Keratinocyte (primary cell): ENCODE measurements around the gene COL6A1. TPM values are rescaled to one million over a fixed set of nuclear protein-coding genes. Genes with fewer than 3 reads are reported as not detected.

Experiments used
- DNase-seq: peaks from one replicate; pipeline ENCODE4 v3.0.0-alpha.2; 2011; ENCODE audit warnings: low read depth, missing footprints, low spot score
- FAIRE-seq: peaks from 2 replicates; lab custom pipeline; 2011; peaks lifted over from hg19 to GRCh38; lab: Jason Lieb, UNC
- H2AFZ ChIP-seq: 2 replicates; pipeline ENCODE4 v1.6.0; 2012; ENCODE audit warnings: low read length, control low read depth, inconsistent platforms; ENCODE audit not compliant: control insufficient read depth
- H3K27ac ChIP-seq: 2 replicates; pipeline ENCODE4 v1.5.1; 2011; ENCODE audit warnings: low read length; ENCODE audit not compliant: control insufficient read depth, insufficient read depth
- H3K27me3 ChIP-seq: 3 replicates; pipeline ENCODE4 v1.6.0; 2011; ENCODE audit warnings: low read length; ENCODE audit not compliant: control insufficient read depth, insufficient read depth; ENCODE audit errors: extremely low read depth
- H3K36me3 ChIP-seq, 2 experiments: 2 replicates in 1 of 2; 3 replicates in 1 of 2; pipeline ENCODE4 v1.5.1; 2011; ENCODE audit warnings: low read length in 2 of 2, mild to moderate bottlenecking in 1 of 2; ENCODE audit not compliant: control insufficient read depth in 2 of 2, insufficient read depth in 2 of 2; ENCODE audit errors: extremely low read depth in 1 of 2
- H3K4me1 ChIP-seq: 3 replicates; pipeline ENCODE4 v1.5.1; 2011; ENCODE audit warnings: low read length; ENCODE audit not compliant: control insufficient read depth, insufficient read depth; ENCODE audit errors: extremely low read depth
- H3K4me2 ChIP-seq: 3 replicates; pipeline ENCODE4 v1.6.0; 2011; ENCODE audit warnings: low read depth, low read length; ENCODE audit not compliant: control insufficient read depth, insufficient read depth; ENCODE audit errors: extremely low read depth
- H3K4me3 ChIP-seq, 3 experiments: fragments of 200-600 bp in 1 of 3; sonication (generic) in 1 of 3; 2 replicates in 2 of 3; 3 replicates in 1 of 3; pipeline ENCODE4 v1.5.1; 2011 to 2016; ENCODE audit warnings: low read length in 3 of 3, mild to moderate bottlenecking in 3 of 3, control low read depth in 2 of 3, inconsistent platforms in 1 of 3, low read depth in 1 of 3, mixed read lengths in 1 of 3, mixed run types in 1 of 3, moderate library complexity in 1 of 3; ENCODE audit not compliant: control insufficient read depth in 2 of 3, insufficient read depth in 2 of 3; ENCODE audit errors: extremely low read depth in 1 of 3
- H3K79me2 ChIP-seq: 2 replicates; pipeline ENCODE4 v1.6.0; 2012; ENCODE audit warnings: low read length; ENCODE audit not compliant: control insufficient read depth, insufficient read depth
- H3K9ac ChIP-seq: 3 replicates; pipeline ENCODE4 v1.6.0; 2011; ENCODE audit warnings: low read length; ENCODE audit not compliant: control insufficient read depth, insufficient read depth; ENCODE audit errors: extremely low read depth
- H3K9me1 ChIP-seq: 3 replicates; pipeline ENCODE4 v1.6.0; 2011; ENCODE audit warnings: low read length; ENCODE audit not compliant: control insufficient read depth, insufficient read depth; ENCODE audit errors: extremely low read depth
- H3K9me3 ChIP-seq: 2 replicates; pipeline ENCODE4 v1.5.1; 2012; ENCODE audit warnings: low read depth, low read length; ENCODE audit not compliant: control insufficient read depth
- H4K20me1 ChIP-seq: 3 replicates; pipeline ENCODE4 v1.6.0; 2011; ENCODE audit warnings: low read length; ENCODE audit not compliant: control insufficient read depth, insufficient read depth; ENCODE audit errors: extremely low read depth
- EZH2 ChIP-seq: IDR thresholded peaks from one replicate; pipeline ENCODE4 v1.6.1; 2012; ENCODE audit warnings: inconsistent platforms, mild to moderate bottlenecking, low read length, moderate library complexity
- dilution Hi-C: fragments of 300-500 bp; cut with MboI; formaldehyde crosslinking; loops from one replicate; pipeline ENCODE4 v1.7.0; 2020; ENCODE audit warnings: low sequenced_read_pairs; ENCODE audit not compliant: extremely low pct_ligation_motif_present
- polyA plus RNA-seq, 5 experiments: library from polyadenylated mRNA; depleted of rRNA in 3 of 5; stranded (reverse) in 3 of 5; stranded (forward) in 1 of 5; unstranded in 1 of 5; fragments of >200 nt; gene quantifications; 1 replicate in 1 of 5; 2 replicates in 3 of 5; 3 replicates in 1 of 5; pipeline versions ENCODE4 v1.2.1 to v1.2.3, GENCODE V29; 2011 to 2012; ENCODE audit warnings: missing spikeins in 2 of 5, low read depth in 1 of 5, low replicate concordance in 1 of 5
- TF ChIP-seq, protein P1 (sequence below), 3 experiments: IDR thresholded peaks in 1 of 3; conservative IDR thresholded peaks in 1 of 3; optimal IDR thresholded peaks in 1 of 3; 2 replicates in 2 of 3; 3 replicates in 1 of 3; pipeline versions ENCODE3 to v1.5.1; 2011; ENCODE audit warnings: low read length in 3 of 3, mild to moderate bottlenecking in 3 of 3, moderate library complexity in 2 of 3, control low read depth in 1 of 3, inconsistent platforms in 1 of 3; ENCODE audit not compliant: insufficient read depth in 2 of 3; ENCODE audit errors: extremely low read depth in 1 of 3

COL6A1 gene
- polyA plus RNA-seq, 1 donor (not counting 4 experiments of a cell fraction or from before 2014, with no cell fraction given), result 2.5 TPM

DNA sequence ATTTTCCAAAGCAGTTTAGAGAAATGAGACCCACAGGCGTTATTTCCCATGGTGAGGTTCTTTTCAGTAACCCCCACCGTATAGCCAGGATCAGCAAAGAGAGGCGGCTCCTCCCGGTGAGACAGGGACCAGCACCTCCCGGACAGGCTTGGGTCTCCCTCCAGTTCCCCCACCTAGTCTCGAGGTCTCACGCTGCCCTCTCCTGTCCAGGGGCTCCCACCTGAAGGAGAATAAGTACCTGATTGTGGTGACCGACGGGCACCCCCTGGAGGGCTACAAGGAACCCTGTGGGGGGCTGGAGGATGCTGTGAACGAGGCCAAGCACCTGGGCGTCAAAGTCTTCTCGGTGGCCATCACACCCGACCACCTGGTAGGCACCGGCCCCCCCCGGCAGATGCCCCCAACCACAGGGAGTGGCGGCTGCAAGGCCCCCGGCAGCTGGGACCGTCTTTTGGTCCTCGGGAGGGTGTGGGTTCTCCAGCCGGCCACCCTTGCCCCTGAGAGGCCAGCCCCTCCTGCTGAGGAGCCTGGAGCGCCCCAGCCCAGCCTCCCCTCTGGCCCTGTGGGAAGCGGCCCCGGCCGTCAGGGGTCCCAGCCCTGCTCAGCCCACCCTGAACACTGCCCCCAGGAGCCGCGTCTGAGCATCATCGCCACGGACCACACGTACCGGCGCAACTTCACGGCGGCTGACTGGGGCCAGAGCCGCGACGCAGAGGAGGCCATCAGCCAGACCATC, 4.9 kb downstream of the COL6A1 start:
- Histone ChIP-seq H3K9ac (no peak overlapping the region), H3K4me2 (no peak overlapping the region), H3K9me3 (no peaks in the 10 kb centered on the region), H3K27me3 (peaks cover 21% of the 10 kb centered on the region), H3K9me1 (no peaks in the 10 kb centered on the region), H3K79me2 (no peaks in the 10 kb centered on the region), H3K27ac (no peak overlapping the region), H3K36me3 (no peaks in the 10 kb centered on the region), H2AFZ (no peak overlapping the region), H4K20me1 (no peaks in the 10 kb centered on the region), H3K4me1 (no peaks in the 10 kb centered on the region), H3K4me3 (no peak overlapping the region)
- FAIRE-seq, result no peak
- no peak for DNase-seq
- TF ChIP-seq, protein P1, sequence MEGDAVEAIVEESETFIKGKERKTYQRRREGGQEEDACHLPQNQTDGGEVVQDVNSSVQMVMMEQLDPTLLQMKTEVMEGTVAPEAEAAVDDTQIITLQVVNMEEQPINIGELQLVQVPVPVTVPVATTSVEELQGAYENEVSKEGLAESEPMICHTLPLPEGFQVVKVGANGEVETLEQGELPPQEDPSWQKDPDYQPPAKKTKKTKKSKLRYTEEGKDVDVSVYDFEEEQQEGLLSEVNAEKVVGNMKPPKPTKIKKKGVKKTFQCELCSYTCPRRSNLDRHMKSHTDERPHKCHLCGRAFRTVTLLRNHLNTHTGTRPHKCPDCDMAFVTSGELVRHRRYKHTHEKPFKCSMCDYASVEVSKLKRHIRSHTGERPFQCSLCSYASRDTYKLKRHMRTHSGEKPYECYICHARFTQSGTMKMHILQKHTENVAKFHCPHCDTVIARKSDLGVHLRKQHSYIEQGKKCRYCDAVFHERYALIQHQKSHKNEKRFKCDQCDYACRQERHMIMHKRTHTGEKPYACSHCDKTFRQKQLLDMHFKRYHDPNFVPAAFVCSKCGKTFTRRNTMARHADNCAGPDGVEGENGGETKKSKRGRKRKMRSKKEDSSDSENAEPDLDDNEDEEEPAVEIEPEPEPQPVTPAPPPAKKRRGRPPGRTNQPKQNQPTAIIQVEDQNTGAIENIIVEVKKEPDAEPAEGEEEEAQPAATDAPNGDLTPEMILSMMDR (optimal IDR thresholded peaks at IDR 0.05 in 1 of 3, IDR thresholded peaks at IDR 0.05 in 1 of 3, conservative IDR thresholded peaks at IDR 0.05 in 1 of 3; ENCODE audit: extremely low read depth in 1 of 3, insufficient read depth in 2 of 3, low read length in 3 of 3), result no peak
- dilution Hi-C loops, result no loop called here

DNA sequence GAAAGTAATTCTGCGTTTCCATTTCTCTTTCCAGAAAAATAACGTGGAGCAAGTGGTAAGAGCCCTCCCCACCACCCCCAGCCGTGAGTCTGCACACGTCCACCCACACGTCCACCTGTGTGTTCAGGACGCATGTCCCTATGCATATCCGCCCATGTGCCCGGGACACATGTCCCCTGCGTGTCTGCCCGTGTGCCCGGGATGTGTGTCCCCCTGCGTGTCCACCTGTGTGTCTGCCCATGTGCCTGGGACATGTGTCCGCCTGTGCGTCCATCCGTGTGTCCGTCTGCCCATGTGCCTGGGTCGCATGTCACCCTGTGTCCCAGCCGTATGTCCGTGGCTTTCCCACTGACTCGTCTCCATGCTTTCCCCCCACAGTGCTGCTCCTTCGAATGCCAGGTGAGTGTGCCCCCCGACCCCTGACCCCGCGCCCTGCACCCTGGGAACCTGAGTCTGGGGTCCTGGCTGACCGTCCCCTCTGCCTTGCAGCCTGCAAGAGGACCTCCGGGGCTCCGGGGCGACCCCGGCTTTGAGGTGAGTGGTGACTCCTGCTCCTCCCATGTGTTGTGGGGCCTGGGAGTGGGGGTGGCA, 5.6 kb downstream of the COL6A1 start:
- H3K79me2 ChIP-seq, result no peaks in the 10 kb centered on the region
- peaks cover 16% of the 10 kb centered on the region for H3K27me3 ChIP-seq
- TF ChIP-seq, protein P1 (optimal IDR thresholded peaks at IDR 0.05 in 1 of 3, IDR thresholded peaks at IDR 0.05 in 1 of 3, conservative IDR thresholded peaks at IDR 0.05 in 1 of 3; ENCODE audit: extremely low read depth in 1 of 3, insufficient read depth in 2 of 3, low read length in 3 of 3), result no peak
- TF ChIP-seq EZH2, result no peak
- H2AFZ ChIP-seq, result no peak overlapping the region
- DNase-seq, result no peak
- H3K9me1 ChIP-seq, result no peaks in the 10 kb centered on the region
- H3K4me3 ChIP-seq, result no peak overlapping the region
- no peak overlapping the region for H3K27ac ChIP-seq
- H3K4me2 ChIP-seq, result no peak overlapping the region
- dilution Hi-C loops, result no loop called here
- no peaks in the 10 kb centered on the region for H3K36me3 ChIP-seq
- no peak overlapping the region for H3K9ac ChIP-seq
- H4K20me1 ChIP-seq, result no peaks in the 10 kb centered on the region
- no peaks in the 10 kb centered on the region for H3K9me3 ChIP-seq
- H3K4me1 ChIP-seq, result no peaks in the 10 kb centered on the region
- FAIRE-seq, result no peak
